Esophagus muscularis mucosa (tissue), 4 donors: ENCODE data around the gene DMRT3. TPM values are rescaled to one million over a fixed set of nuclear protein-coding genes. Genes with fewer than 3 reads are reported as not detected.

Source experiments
- DNase-seq: peaks from one replicate; pipeline ENCODE4 v3.0.0-alpha.2; 2017; ENCODE audit errors: extremely low spot score
- H3K27ac ChIP-seq, 4 donors: fragments of 200-600 bp; sonication (generic); replicated peaks in 1 of 4; 1 replicate in 3 of 4; 2 replicates in 1 of 4; pipeline ENCODE4 v1.5.1; 2016 to 2019; ENCODE audit warnings: mild to moderate bottlenecking in 1 of 4
- H3K27me3 ChIP-seq, 4 donors: fragments of 200-600 bp; sonication (generic); one replicate each; pipeline versions ENCODE4 v1.5.1 to v1.6.0; 2016 to 2019
- H3K36me3 ChIP-seq, 4 donors: fragments of 200-600 bp; sonication (generic); one replicate each; pipeline ENCODE4 v1.5.1; 2016 to 2019
- H3K4me1 ChIP-seq, 4 donors: fragments of 200-600 bp; sonication (generic); one replicate each; pipeline ENCODE4 v1.5.1; 2016 to 2019
- H3K4me3 ChIP-seq, 4 donors: fragments of 200-600 bp; sonication (generic); 1 replicate in 2 of 4; 2 replicates in 2 of 4; pipeline ENCODE4 v1.5.1; 2016 to 2019; ENCODE audit warnings: mild to moderate bottlenecking in 4 of 4, moderate library complexity in 1 of 4
- H3K9me3 ChIP-seq, 4 donors: fragments of 200-600 bp; sonication (generic); 1 replicate in 3 of 4; 2 replicates in 1 of 4; pipeline ENCODE4 v1.5.1; 2016 to 2019
- CTCF ChIP-seq, 3 experiments: fragments of 200-600 bp in 2 of 3; fragments of 450-650 bp in 1 of 3; sonication (generic) in 2 of 3; IDR thresholded peaks; one replicate each; pipeline ENCODE4 v1.5.1; 2017 to 2019; ENCODE audit warnings: antibody characterized with exemption in 3 of 3, mild to moderate bottlenecking in 2 of 3, moderate library complexity in 1 of 3
- EP300 ChIP-seq: sonication (generic); formaldehyde crosslinking; IDR thresholded peaks from one replicate; pipeline ENCODE4 v1.6.1; 2017; ENCODE audit warnings: antibody characterized with exemption
- POLR2A ChIP-seq: fragments of 450-650 bp; IDR thresholded peaks from one replicate; pipeline ENCODE4 v1.6.1; 2017; ENCODE audit warnings: antibody characterized with exemption, moderate library complexity, mild to moderate bottlenecking, low read depth
- POLR2AphosphoS5 ChIP-seq, 2 donors: sonication (generic); formaldehyde crosslinking; IDR thresholded peaks; one replicate each; pipeline ENCODE4 v1.6.1; 2017; ENCODE audit warnings: antibody characterized with exemption in 2 of 2
- WGBS: methylation state at CpG from one replicate; pipeline ENCODE4 v1.1.5; 2018; 5-methylcytosine and 5-hydroxymethylcytosine counted together
- intact Hi-C: fragments of 100-400 bp; cut with DNase I; formaldehyde crosslinking; loops from one replicate; pipeline ENCODE4 v1.15.1; 2023
- total RNA-seq, 4 donors: library from RNA; depleted of rRNA; stranded (reverse); fragments of >200 nt; gene quantifications; one replicate each; pipeline versions ENCODE4 v1.1.0 to v1.2.1, GENCODE V29; 2016

DMRT3 gene
- total RNA-seq, 4 donors from 2014 or later, result not detected

GRCh38 chr9:974996-975739 lies 1.3 kb upstream of the DMRT3 start:
- no peaks in the 10 kb centered on the region for H3K36me3 ChIP-seq
- peaks cover 32 to 53% (median 47%) of the 10 kb centered on the region in 4 donors for H3K4me1 ChIP-seq
- peak; percentile 78 for DNase-seq
- TF ChIP-seq CTCF (IDR thresholded peaks at IDR 0.05) (no peak), POLR2A (no peak), EP300 (no peak), POLR2AphosphoS5 (IDR thresholded peaks at IDR 0.05) (no peak)
- H3K9me3 ChIP-seq, result no peaks in the 10 kb centered on the region
- peaks cover 28 to 100% (median 83%) of the 10 kb centered on the region in 4 donors for H3K27me3 ChIP-seq
- H3K4me3 ChIP-seq, result no peak overlapping the region
- 17% methylated on average over 23 of the region's 24 CpGs for WGBS
- intact Hi-C loops, result no loop called here
- H3K27ac ChIP-seq, result no peak overlapping the region

GRCh38 chr9:975740-976257 lies 656 bp upstream of the DMRT3 start:
- no peak for TF ChIP-seq EP300
- TF ChIP-seq CTCF (IDR thresholded peaks at IDR 0.05), result no peak
- no peak for TF ChIP-seq POLR2A
- TF ChIP-seq POLR2AphosphoS5 (IDR thresholded peaks at IDR 0.05), result no peak
- Histone ChIP-seq H3K4me3 (peak overlapping the region in 3 of 4 donors; percentile 29 to 33 (median 31)), H3K4me1 (peaks cover 32 to 46% (median 41%) of the 10 kb centered on the region in 4 donors), H3K27me3 (peaks cover 26 to 100% (median 82%) of the 10 kb centered on the region in 4 donors), H3K36me3 (no peaks in the 10 kb centered on the region), H3K9me3 (no peaks in the 10 kb centered on the region), H3K27ac (no peak overlapping the region)
- intact Hi-C loops, result no loop called here
- DNase-seq, result peak; percentile 81
- WGBS, result 7% methylated on average over 21 of the region's 23 CpGs

DNA sequence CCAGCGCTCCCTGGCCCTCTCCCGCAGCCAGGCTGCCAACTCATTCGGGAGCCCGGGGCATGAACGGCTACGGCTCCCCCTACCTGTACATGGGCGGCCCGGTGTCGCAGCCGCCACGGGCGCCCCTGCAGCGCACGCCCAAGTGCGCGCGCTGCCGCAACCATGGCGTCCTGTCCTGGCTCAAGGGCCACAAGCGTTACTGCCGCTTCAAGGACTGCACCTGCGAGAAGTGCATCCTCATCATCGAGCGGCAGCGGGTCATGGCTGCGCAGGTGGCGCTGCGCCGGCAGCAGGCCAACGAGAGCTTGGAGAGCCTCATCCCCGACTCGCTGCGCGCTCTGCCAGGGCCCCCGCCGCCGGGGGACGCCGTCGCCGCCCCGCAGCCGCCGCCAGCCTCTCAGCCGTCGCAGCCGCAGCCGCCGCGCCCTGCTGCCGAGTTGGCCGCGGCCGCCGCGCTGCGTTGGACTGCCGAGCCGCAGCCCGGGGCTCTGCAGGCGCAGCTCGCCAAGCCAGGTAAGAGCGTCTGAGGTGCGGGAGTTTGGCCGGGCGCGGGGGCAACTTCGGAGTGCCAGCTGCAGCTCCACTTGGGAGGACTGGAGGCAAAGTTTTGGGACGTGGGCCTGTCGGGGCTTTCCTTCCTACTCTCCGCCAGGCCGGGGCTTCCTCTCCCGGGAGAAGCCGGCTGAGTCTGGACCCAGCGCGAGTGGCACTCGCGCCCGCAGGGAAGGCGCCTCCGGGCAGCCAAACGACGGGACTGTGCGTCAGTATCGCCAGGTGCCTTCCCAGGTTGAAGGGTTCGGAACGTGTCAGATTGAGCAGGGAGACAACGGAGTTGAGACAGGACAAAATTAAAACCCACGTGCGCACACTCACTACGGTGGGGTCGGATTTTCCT lies 735 bp downstream of the DMRT3 start:
- TF ChIP-seq POLR2A (no peak), EP300 (no peak), POLR2AphosphoS5 (IDR thresholded peaks at IDR 0.05) (no peak), CTCF (IDR thresholded peaks at IDR 0.05) (no peak)
- no peak overlapping the region for H3K27ac ChIP-seq
- DNase-seq, result peak; percentile 75
- H3K4me3 ChIP-seq, result peak overlapping the region; percentile 25 to 33 (median 30)
- H3K9me3 ChIP-seq, result no peaks in the 10 kb centered on the region
- peaks cover 13 to 100% (median 78%) of the 10 kb centered on the region in 4 donors for H3K27me3 ChIP-seq
- no peaks in the 10 kb centered on the region for H3K36me3 ChIP-seq
- WGBS, result 5% methylated on average over 24 of the region's 92 CpGs
- intact Hi-C loops, result no loop called here
- peaks cover 21 to 32% (median 27%) of the 10 kb centered on the region in 4 donors for H3K4me1 ChIP-seq

GRCh38 chr9:977838-978830 lies 1.7 kb downstream of the DMRT3 start:
- H3K4me3 ChIP-seq, result no peak overlapping the region

More at GRCh38 chr9:977838-978830, 1.7 kb downstream of the DMRT3 start:
- DNase-seq, result peak; percentile 70
- H3K27me3 ChIP-seq, result peaks cover 5 to 100% (median 75%) of the 10 kb centered on the region in 4 donors
- H3K27ac ChIP-seq, result no peak overlapping the region
- H3K36me3 ChIP-seq, result no peaks in the 10 kb centered on the region
- WGBS, result 27% methylated on average over 19 of the region's 19 CpGs
- intact Hi-C loops, result no loop called here
- H3K4me1 ChIP-seq, result peaks cover 11 to 23% (median 18%) of the 10 kb centered on the region in 4 donors
- H3K9me3 ChIP-seq, result no peaks in the 10 kb centered on the region
- TF ChIP-seq CTCF (IDR thresholded peaks at IDR 0.05) (no peak), EP300 (no peak), POLR2AphosphoS5 (IDR thresholded peaks at IDR 0.05) (no peak), POLR2A (no peak)
